ENCODE data around the gene MTF2.
A peak's percentile ranks its signal among the peaks of the same experiment; 100 is the strongest.

The MTF2 gene

GRCh38 chr1:93080179-93080823 is 1.2 kb downstream of the MTF2 start:
- DNase-seq (ENCODE audit: low read depth, low spot score): peak; percentile 78
- in situ Hi-C loops (cut with HindIII; ENCODE audit: low sequenced_read_pairs): no loop called here
- H3K4me3 ChIP-seq (ENCODE audit: low read depth, low read length): peak overlapping the region; percentile 97
- TF ChIP-seq CTCF (IDR thresholded peaks at IDR 0.05; ENCODE audit: low read depth, low read length): peak; percentile 56

DNA sequence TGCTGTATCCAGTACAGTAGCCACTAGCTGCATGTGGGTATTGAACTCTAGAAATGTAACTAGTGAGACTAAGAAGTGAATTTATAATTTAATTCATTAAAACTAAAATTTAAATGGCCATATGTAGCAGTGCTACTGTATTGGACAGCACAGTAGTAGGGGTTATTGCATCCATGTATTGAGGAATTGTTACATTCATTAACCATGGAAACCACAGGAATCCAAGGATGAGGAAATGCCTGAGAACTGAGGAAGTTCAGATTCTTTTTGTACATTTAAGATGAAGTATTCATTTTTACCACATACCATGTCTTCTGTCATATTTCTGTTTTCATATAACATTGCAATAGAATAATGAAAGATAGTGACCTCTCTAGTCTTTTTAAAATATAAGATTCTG is 2.6 kb downstream of the MTF2 start:
- H3K4me3 ChIP-seq (ENCODE audit: low read depth, low read length): peak overlapping the region; percentile 97
- no peak for TF ChIP-seq CTCF (IDR thresholded peaks at IDR 0.05; ENCODE audit: low read depth, low read length)
- in situ Hi-C loops (cut with HindIII; ENCODE audit: low sequenced_read_pairs): no loop called here
- peak; percentile 79 for DNase-seq (ENCODE audit: low read depth, low spot score)

DNA sequence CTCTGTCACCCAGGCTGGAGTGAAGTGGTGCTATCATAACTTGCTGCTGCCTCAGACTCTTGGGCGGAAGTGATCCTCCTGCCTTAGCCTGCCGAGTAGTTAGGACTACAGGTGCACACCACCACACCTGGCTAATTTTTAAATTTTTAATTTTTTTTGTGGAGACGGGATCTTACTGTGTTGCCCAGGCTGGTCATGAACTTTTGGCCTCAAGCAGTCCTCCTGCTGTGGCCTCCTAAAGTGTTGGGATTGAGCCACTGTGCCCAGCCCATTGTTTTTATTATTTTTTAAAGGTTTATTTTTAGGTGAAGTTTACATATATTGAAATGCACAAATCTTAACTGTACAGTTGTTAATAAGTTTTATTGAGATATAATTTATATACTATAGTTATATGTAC is 3.2 kb downstream of the MTF2 start:
- in situ Hi-C loops (cut with HindIII; ENCODE audit: low sequenced_read_pairs): no loop called here
- DNase-seq (ENCODE audit: low read depth, low spot score): no peak
- no peak overlapping the region for H3K4me3 ChIP-seq (ENCODE audit: low read depth, low read length)
- no peak for TF ChIP-seq CTCF (IDR thresholded peaks at IDR 0.05; ENCODE audit: low read depth, low read length)

DNA sequence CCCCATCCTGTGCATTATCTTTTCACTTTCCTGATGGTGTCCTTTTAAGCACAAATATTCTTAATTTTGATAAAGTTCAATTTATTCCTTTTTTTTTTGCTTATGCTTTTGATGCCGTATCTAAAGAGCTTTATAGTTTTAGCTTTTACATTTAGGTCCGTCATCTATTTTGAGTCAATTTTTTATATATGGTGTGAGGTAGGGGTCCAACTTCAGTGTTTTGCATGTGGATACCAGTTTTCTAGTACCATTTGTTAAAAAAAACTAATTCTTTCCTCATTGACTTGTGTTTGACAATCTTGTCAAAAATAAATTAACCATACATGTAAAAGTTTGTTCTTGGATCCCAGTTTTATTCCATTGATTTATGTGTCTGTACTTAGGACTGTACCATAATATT is 4.9 kb downstream of the MTF2 start:
- no peak overlapping the region for H3K4me3 ChIP-seq (ENCODE audit: low read depth, low read length)
- no peak for TF ChIP-seq CTCF (IDR thresholded peaks at IDR 0.05; ENCODE audit: low read depth, low read length)
- no peak for DNase-seq (ENCODE audit: low read depth, low spot score)
- in situ Hi-C loops (cut with HindIII; ENCODE audit: low sequenced_read_pairs): no loop called here

DNA sequence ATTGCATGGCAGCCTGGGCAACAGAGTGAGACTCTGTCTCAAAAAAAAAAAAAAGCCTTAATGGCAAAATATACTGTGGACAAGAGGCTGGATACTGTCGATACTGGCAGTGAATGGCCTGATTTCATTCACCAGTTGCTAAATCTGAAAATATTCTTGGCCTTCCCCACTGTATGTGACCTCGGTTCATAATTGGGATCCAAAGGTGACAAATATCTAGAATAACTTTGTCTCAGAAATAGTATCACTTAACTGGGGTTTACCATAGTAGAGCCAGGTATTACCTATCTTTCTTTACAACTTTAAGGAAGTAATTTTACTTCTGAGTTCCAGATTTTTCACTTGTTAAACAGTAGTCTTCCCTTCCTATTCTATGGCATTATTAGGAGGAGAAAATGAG is 8.4 kb downstream of the MTF2 start:
- DNase-seq (ENCODE audit: low read depth, low spot score): no peak
- TF ChIP-seq CTCF (IDR thresholded peaks at IDR 0.05; ENCODE audit: low read depth, low read length): no peak
- in situ Hi-C loops (cut with HindIII; ENCODE audit: low sequenced_read_pairs): no loop called here
- H3K4me3 ChIP-seq (ENCODE audit: low read depth, low read length): no peak overlapping the region

- no peak for TF ChIP-seq CTCF (IDR thresholded peaks at IDR 0.05; ENCODE audit: low read depth, low read length)
- no peak overlapping the region for H3K4me3 ChIP-seq (ENCODE audit: low read depth, low read length)
- in situ Hi-C loops (cut with HindIII; ENCODE audit: low sequenced_read_pairs): no loop called here
- DNase-seq (ENCODE audit: low read depth, low spot score): no peak
Measured at GRCh38 chr1:93093332-93094006, 14.4 kb downstream of the MTF2 start.

Measured in astrocyte of the spinal cord (primary cell).